Fibroblast of lung (primary cell): Measurements from ENCODE around the gene ATP5MC2. TPM values are rescaled to one million over a fixed set of nuclear protein-coding genes. Genes with fewer than 3 reads are reported as not detected.
"Not testable (repeated sequence)": the region's sequence is repeated elsewhere in the genome, so short reads cannot be mapped to it uniquely, and the experiment has no call there.

Source experiments
- DNase-seq, 2 donors: peaks; one replicate each; pipeline versions ENCODE4 v3.0.0 to v3.0.0-alpha.2; 2010; ENCODE audit warnings: low read depth in 2 of 2
- H2AFZ ChIP-seq: 2 replicates; pipeline ENCODE4 v1.5.1; 2012; ENCODE audit warnings: low read length, control low read depth, inconsistent platforms
- H3K27ac ChIP-seq: 2 replicates; pipeline ENCODE4 v1.5.1; 2011; ENCODE audit warnings: low read length, control low read depth; ENCODE audit not compliant: insufficient read depth
- H3K27me3 ChIP-seq: 2 replicates; pipeline ENCODE4 v1.5.1; 2011; ENCODE audit warnings: mild to moderate bottlenecking, low read length; ENCODE audit not compliant: control insufficient read depth, insufficient read depth
- H3K36me3 ChIP-seq: 2 replicates; pipeline ENCODE4 v1.5.1; 2011; ENCODE audit warnings: low read length; ENCODE audit not compliant: control insufficient read depth, insufficient read depth
- H3K4me1 ChIP-seq: 2 replicates; pipeline ENCODE4 v1.5.1; 2011; ENCODE audit warnings: low read length; ENCODE audit not compliant: control insufficient read depth, insufficient read depth; ENCODE audit errors: extremely low read depth
- H3K4me2 ChIP-seq: 2 replicates; pipeline ENCODE4 v1.5.1; 2011; ENCODE audit warnings: low read length, control low read depth; ENCODE audit not compliant: insufficient read depth; ENCODE audit errors: extremely low read depth
- H3K4me3 ChIP-seq, 4 experiments: fragments of 200-600 bp in 1 of 4; sonication (generic) in 1 of 4; replicated peaks in 1 of 4; 2 replicates each; pipeline ENCODE4 v1.5.1; 2011 to 2016; ENCODE audit warnings: low read length in 4 of 4, low read depth in 3 of 4, mild to moderate bottlenecking in 3 of 4, control low read depth in 2 of 4, inconsistent platforms in 1 of 4, mixed read lengths in 1 of 4; ENCODE audit not compliant: insufficient read depth in 1 of 4; ENCODE audit errors: control extremely low read depth in 1 of 4
- H3K79me2 ChIP-seq: 2 replicates; pipeline ENCODE4 v1.5.1; 2012; ENCODE audit warnings: mild to moderate bottlenecking, low read length, inconsistent platforms; ENCODE audit not compliant: control insufficient read depth, insufficient read depth
- H3K9ac ChIP-seq: 2 replicates; pipeline ENCODE4 v1.5.1; 2011; ENCODE audit warnings: mild to moderate bottlenecking, low read length, control low read depth; ENCODE audit not compliant: insufficient read depth
- H3K9me3 ChIP-seq: 2 replicates; pipeline ENCODE4 v1.5.1; 2012; ENCODE audit warnings: low read depth, low read length; ENCODE audit not compliant: control insufficient read depth, insufficient read depth
- H4K20me1 ChIP-seq: 2 replicates; pipeline ENCODE4 v1.5.1; 2011; ENCODE audit warnings: low read length; ENCODE audit not compliant: control insufficient read depth, insufficient read depth; ENCODE audit errors: extremely low read depth
- EZH2 ChIP-seq: IDR thresholded peaks from 2 replicates; pipeline ENCODE4 v1.5.1; 2012; ENCODE audit warnings: low read length, control low read depth, mild to moderate bottlenecking; ENCODE audit errors: missing control alignments
- polyA plus RNA-seq, 2 donors: library from polyadenylated mRNA; depleted of rRNA in 1 of 2; stranded (reverse) in 1 of 2; unstranded in 1 of 2; fragments of >200 nt; gene quantifications; 2 replicates each; pipeline ENCODE4 v1.2.1, GENCODE V29; 2011 to 2012; ENCODE audit warnings: missing spikeins in 1 of 2
- total RNA-seq: library from RNA; depleted of rRNA; stranded (reverse); fragments of >200 nt; gene quantifications from 2 replicates; pipeline ENCODE4 v1.2.1, GENCODE V29; 2014
- TF ChIP-seq, protein P1 (sequence below), 2 donors: IDR thresholded peaks in 1 of 2; conservative IDR thresholded peaks in 1 of 2; 1 replicate in 1 of 2; 2 replicates in 1 of 2; pipeline ENCODE4 v1.5.1; 2011 to 2012; ENCODE audit warnings: low read length in 2 of 2, control low read depth in 1 of 2, inconsistent platforms in 1 of 2, low read depth in 1 of 2, mild to moderate bottlenecking in 1 of 2

ATP5MC2 gene
- total and polyA plus RNA-seq, 2 donors (not counting 1 experiment from before 2014, with no cell fraction given): 148 to 232 TPM

DNA sequence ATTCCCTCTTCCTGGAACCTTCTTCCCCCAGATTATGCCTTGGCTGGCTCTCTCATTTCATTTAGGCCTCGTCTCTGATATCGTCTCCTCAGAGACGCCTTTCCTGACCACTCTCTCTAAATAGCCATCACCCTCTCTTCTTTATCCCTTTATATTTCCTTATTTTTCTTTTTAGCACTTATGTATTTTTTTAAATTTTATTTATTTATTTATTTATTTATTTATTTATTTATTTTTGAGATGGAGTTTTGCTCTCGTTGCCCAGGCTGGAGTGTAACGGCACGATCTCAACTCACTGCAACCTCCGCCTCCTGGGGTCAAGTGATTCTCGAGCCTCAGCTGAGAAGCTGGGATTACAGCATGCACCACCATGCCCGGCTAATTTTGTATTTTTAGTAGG is 8.1 kb upstream of the ATP5MC2 start:
- Histone ChIP-seq H3K27ac (no peak overlapping the region), H3K27me3 (peaks cover 2% of the 10 kb centered on the region), H3K36me3 (no peaks in the 10 kb centered on the region), H3K4me2 (no peak overlapping the region), H4K20me1 (no peaks in the 10 kb centered on the region), H3K79me2 (no peaks in the 10 kb centered on the region), H2AFZ (no peak overlapping the region), H3K4me3 (no peak overlapping the region), H3K9me3 (no peaks in the 10 kb centered on the region), H3K9ac (no peak overlapping the region), H3K4me1 (no peaks in the 10 kb centered on the region)
- TF ChIP-seq, protein P1, sequence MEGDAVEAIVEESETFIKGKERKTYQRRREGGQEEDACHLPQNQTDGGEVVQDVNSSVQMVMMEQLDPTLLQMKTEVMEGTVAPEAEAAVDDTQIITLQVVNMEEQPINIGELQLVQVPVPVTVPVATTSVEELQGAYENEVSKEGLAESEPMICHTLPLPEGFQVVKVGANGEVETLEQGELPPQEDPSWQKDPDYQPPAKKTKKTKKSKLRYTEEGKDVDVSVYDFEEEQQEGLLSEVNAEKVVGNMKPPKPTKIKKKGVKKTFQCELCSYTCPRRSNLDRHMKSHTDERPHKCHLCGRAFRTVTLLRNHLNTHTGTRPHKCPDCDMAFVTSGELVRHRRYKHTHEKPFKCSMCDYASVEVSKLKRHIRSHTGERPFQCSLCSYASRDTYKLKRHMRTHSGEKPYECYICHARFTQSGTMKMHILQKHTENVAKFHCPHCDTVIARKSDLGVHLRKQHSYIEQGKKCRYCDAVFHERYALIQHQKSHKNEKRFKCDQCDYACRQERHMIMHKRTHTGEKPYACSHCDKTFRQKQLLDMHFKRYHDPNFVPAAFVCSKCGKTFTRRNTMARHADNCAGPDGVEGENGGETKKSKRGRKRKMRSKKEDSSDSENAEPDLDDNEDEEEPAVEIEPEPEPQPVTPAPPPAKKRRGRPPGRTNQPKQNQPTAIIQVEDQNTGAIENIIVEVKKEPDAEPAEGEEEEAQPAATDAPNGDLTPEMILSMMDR (conservative IDR thresholded peaks at IDR 0.05 in 1 of 2, IDR thresholded peaks at IDR 0.05 in 1 of 2; ENCODE audit: low read depth in 1 of 2, low read length in 2 of 2): no peak
- no peak for TF ChIP-seq EZH2
- DNase-seq: no peak

- Histone ChIP-seq H3K4me3 (no peak overlapping the region), H3K79me2 (no peaks in the 10 kb centered on the region), H3K4me2 (no peak overlapping the region), H3K27me3 (peaks cover 2% of the 10 kb centered on the region), H3K4me1 (no peaks in the 10 kb centered on the region), H4K20me1 (no peaks in the 10 kb centered on the region), H3K9ac (no peak overlapping the region), H3K27ac (no peak overlapping the region), H3K9me3 (no peaks in the 10 kb centered on the region), H3K36me3 (no peaks in the 10 kb centered on the region), H2AFZ (no peak overlapping the region)
- no peak for TF ChIP-seq EZH2
- TF ChIP-seq, protein P1 (conservative IDR thresholded peaks at IDR 0.05 in 1 of 2, IDR thresholded peaks at IDR 0.05 in 1 of 2; ENCODE audit: low read depth in 1 of 2, low read length in 2 of 2): no peak
- DNase-seq: no peak
Measured at GRCh38 chr12:53683494-53683893, 7.6 kb upstream of the ATP5MC2 start.

GRCh38 chr12:53680061-53680460 is 4.2 kb upstream of the ATP5MC2 start:
- not testable (repeated sequence) for H3K4me1 ChIP-seq, H3K9me3 ChIP-seq, H3K9ac ChIP-seq, H3K27ac ChIP-seq, H3K36me3 ChIP-seq, DNase-seq, H4K20me1 ChIP-seq, H3K27me3 ChIP-seq, H2AFZ ChIP-seq, H3K4me3 ChIP-seq, H3K79me2 ChIP-seq, H3K4me2 ChIP-seq
